NOMO-1 (cell line): ENCODE measurements around the gene FAAH2.
"Not testable (repeated sequence)": the region's sequence is repeated elsewhere in the genome, so short reads cannot be mapped to it uniquely, and the experiment has no call there.

Experiments
- DNase-seq, 2 experiments: peaks; one replicate each; lab custom pipeline; 2025; ENCODE audit not compliant: unreplicated experiment in 2 of 2; lab: John Stamatoyannopoulos, UW

Gene FAAH2

DNA sequence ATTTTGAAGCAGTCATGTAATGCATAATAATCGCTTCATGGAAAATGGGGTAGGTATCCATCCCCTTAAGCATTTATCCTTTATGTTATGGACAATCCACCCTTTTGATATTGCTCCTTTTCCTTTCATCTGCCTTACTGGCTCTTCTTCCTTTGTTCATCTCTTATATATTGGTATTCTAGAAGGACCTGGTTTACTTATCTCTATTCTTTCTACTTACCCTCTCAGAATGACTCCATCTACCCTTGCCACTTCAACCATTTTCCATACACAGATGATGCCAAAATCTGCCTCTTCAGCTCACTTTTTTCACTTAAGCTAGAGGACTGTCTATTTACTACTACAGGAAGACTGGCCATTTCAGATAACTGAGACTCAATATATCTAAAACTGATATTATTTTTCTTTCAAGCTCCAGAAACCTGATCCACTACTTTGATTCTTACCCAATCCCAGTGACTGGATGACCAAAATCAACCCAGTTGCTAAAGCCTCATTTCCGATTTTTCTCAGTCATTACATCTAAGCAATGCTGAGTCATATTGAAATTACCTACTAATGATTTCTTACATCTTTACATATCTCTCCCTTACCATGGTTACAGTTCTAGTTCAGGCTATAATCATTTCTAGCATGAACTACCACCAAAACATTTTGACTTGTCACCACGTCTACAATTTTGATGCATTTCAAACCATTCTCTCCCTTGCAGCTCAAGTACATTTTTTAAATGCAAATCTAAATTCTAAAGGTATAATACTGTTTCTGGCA lies 93.7 kb downstream of the FAAH2 start:
- no peak for DNase-seq

DNA sequence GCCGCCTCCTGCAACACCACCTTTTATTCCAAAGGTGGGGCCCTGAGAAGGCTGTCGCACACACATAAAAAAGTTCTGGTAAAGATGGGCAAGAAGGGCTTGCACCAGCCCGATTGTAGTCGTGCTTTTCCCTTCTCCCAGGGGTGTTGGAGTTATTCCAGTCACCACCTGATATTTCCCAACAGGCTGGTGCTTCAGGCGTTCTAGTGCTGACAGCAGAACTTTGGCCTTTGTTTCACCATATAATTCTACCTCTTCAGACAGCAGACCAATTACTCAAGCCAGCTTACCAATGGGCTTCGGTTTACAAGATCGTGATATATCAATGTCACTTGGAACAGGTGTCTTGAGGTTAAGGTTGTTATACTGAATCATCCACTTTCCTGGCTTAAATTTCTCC lies 107.7 kb downstream of the FAAH2 start:
- not testable (repeated sequence) for DNase-seq

GRCh38 chrX:57403191-57403590 lies 116.7 kb downstream of the FAAH2 start:
- not testable (repeated sequence) for DNase-seq

GRCh38 chrX:57406149-57406548 lies 119.6 kb downstream of the FAAH2 start:
- no peak for DNase-seq

- DNase-seq, result no peak
Observed at GRCh38 chrX:57417827-57418226, 131.3 kb downstream of the FAAH2 start.

- no peak for DNase-seq
Observed at GRCh38 chrX:57422289-57422688, 135.8 kb downstream of the FAAH2 start.

DNA sequence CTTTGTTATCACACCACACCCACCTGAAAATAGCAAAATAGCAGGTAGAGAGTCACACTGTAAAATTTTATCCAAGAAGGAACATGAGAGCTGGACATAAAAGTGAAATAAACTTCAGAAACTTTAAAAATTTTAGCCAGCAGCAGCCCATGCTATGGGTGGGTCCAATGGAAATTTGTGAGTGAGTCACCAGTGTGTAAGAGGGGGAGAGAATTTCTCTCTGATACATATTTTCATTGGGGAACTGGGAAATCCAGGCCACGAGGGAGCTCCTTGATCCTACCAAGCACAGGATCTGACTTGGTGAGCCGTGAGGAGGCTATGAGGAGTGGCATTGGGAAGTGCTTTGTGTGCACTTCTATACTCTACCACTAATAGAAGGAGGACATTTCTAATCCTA lies 136.3 kb downstream of the FAAH2 start:
- DNase-seq, result no peak

DNA sequence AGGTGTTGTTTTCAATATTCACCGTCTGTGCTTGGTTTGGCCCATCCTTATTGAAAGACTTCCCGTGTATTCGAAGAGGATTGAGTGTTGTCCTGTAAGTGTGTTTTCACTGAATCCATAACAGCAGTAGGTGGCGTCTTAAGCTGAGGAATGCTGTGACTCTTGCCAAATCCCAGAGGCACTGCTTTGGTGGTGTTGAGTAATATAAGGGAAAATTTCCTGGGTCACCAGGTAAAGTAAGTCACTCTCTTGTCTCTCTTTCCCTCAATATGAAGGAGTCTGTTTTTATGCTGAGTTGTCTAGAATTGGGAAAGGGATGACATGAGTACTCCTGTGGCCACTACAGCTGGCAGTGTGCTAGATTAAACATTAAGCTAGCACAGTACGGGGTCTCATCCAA lies 158.6 kb downstream of the FAAH2 start:
- DNase-seq, result no peak

GRCh38 chrX:57445832-57446231 lies 159.3 kb downstream of the FAAH2 start:
- DNase-seq, result no peak

GRCh38 chrX:57447856-57448255 lies 161.3 kb downstream of the FAAH2 start:
- DNase-seq, result no peak

DNA sequence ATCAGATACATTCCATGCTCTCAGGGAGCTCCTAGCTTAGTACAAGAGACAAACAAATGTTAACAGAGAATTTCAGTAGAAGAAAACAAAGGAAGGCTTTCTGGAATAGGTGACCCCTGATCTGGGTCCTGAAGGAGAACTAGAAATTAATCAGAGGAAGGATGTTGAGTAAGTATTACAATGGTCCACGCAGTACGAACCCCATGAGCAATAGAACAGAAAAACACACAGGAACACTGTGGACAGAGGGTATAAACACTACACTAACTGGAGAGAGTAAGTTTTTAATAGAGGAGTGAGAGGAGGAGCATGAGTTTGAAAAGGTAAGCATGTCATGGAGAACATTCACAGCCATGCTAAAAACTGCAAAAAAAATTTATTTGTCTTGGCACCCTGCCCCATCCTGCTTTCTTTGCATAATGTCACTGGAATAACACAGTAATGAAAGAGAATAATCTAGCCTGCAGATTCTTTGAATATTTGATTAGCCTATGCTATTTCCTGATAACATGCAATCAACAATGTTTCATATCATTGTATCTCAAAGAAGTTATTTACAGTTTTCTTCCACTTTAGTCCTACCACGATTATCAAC lies 165.0 kb downstream of the FAAH2 start:
- DNase-seq, result no peak

DNA sequence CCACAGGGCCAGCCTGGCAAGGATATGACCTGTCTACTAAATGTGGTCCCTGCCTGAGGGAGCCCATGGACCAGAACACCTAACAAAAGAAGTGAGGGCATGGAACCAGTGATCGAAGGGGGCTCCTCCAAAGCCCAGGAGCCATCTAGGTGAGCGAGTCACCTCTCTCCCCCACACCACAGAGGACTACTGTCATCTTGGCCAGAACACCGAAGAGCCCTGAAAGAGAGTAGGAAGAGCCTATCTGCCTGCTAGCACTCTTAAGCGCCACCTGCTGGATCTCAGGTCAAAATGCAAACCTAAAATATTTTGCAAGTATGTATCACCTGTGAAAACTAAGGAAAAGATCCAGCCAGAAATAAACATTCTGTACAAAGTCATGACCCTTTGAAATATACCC lies 167.4 kb downstream of the FAAH2 start:
- DNase-seq, result peak; percentile 6 to 8

- DNase-seq, result no peak
Observed at GRCh38 chrX:57481514-57481913, 195.0 kb downstream of the FAAH2 start.

GRCh38 chrX:57516491-57516890 lies 230.0 kb downstream of the FAAH2 start:
- DNase-seq, result no peak

- DNase-seq, result no peak
Observed at GRCh38 chrX:57519578-57520118, 233.1 kb downstream of the FAAH2 start.

- DNase-seq, result no peak
Observed at GRCh38 chrX:57528670-57529255, 242.3 kb downstream of the FAAH2 start.
